ENCODE measurements around the gene ICA1. TPM values are rescaled to one million over a fixed set of nuclear protein-coding genes. Genes with fewer than 3 reads are reported as not detected.
A peak's percentile ranks its signal among the peaks of the same experiment; 100 is the strongest.

Gene ICA1
- total RNA-seq, 4 donors from 2014 or later, result 1.6 to 20.9 (median 4.0) TPM

GRCh38 chr7:8197994-8198698 is 63.8 kb downstream of the ICA1 start:
- ATAC-seq (no peak), DNase-seq (no peak)
- TF ChIP-seq CTCF (IDR thresholded peaks at IDR 0.05 in 4 of 5, conservative IDR thresholded peaks at IDR 0.05 in 1 of 5) (no peak), POLR2A (IDR thresholded peaks at IDR 0.05) (no peak)
- Histone ChIP-seq H3K27ac (no peak overlapping the region), H3K4me3 (no peak overlapping the region), H3K9me3 (no peaks in the 10 kb centered on the region), H3K4me1 (peaks cover 0 to 5% of the 10 kb centered on the region in 2 donors), H3K27me3 (no peaks in the 10 kb centered on the region), H3K36me3 (no peaks in the 10 kb centered on the region)
- in situ Hi-C loops (cut with MboI; ENCODE audit: low sequenced_read_pairs in 4 of 4) (loop anchor here in 1 of 4 donors (10.0 kb wide), 1 partner anchor 533 kb away; no protein-coding TSS in a partner anchor), intact Hi-C loops (cut with DNase I; ENCODE audit: low total_unique reads) (no loop called here)

- intact Hi-C loops (cut with DNase I; ENCODE audit: low total_unique reads) (no loop called here), in situ Hi-C loops (cut with MboI; ENCODE audit: low sequenced_read_pairs in 4 of 4) (loop anchor here in 1 of 4 donors (10.0 kb wide), 1 partner anchor 528 kb away; no protein-coding TSS in a partner anchor)
- Histone ChIP-seq H3K27me3 (no peaks in the 10 kb centered on the region), H3K36me3 (no peaks in the 10 kb centered on the region), H3K4me3 (no peak overlapping the region), H3K27ac (no peak overlapping the region), H3K9me3 (no peaks in the 10 kb centered on the region), H3K4me1 (peaks cover 0 to 7% of the 10 kb centered on the region in 2 donors)
- DNase-seq (no peak), ATAC-seq (no peak)
- no peak for TF ChIP-seq POLR2A (IDR thresholded peaks at IDR 0.05)
- TF ChIP-seq CTCF (IDR thresholded peaks at IDR 0.05 in 4 of 5, conservative IDR thresholded peaks at IDR 0.05 in 1 of 5), result no peak
Observed at GRCh38 chr7:8192897-8193296, 69.1 kb downstream of the ICA1 start.

GRCh38 chr7:8190119-8190895 is 71.7 kb downstream of the ICA1 start:
- in situ Hi-C loops (cut with MboI; ENCODE audit: low sequenced_read_pairs in 4 of 4), result loop anchor here in 1 of 4 donors (10.0 kb wide), 1 partner anchor 526 kb away; no protein-coding TSS in a partner anchor
- H3K36me3 ChIP-seq, result no peaks in the 10 kb centered on the region
- intact Hi-C loops (cut with DNase I; ENCODE audit: low total_unique reads), result no loop called here
- H3K27me3 ChIP-seq, result no peaks in the 10 kb centered on the region
- no peaks in the 10 kb centered on the region for H3K9me3 ChIP-seq
- ATAC-seq (peak; percentile 56 to 83), DNase-seq (peak in 1 of 2 donors; percentile 15)
- peak; percentile 32 to 72 (median 44) for TF ChIP-seq CTCF (IDR thresholded peaks at IDR 0.05 in 4 of 5, conservative IDR thresholded peaks at IDR 0.05 in 1 of 5)
- no peak for TF ChIP-seq POLR2A (IDR thresholded peaks at IDR 0.05)
- no peak overlapping the region for H3K4me3 ChIP-seq
- no peak overlapping the region for H3K27ac ChIP-seq
- H3K4me1 ChIP-seq, result peaks cover 0 to 7% of the 10 kb centered on the region in 2 donors

GRCh38 chr7:8189625-8190024 is 72.3 kb downstream of the ICA1 start:
- DNase-seq (no peak), ATAC-seq (peak in 1 of 2 donors; percentile 58)
- no peak overlapping the region for H3K4me3 ChIP-seq
- no peaks in the 10 kb centered on the region for H3K27me3 ChIP-seq
- H3K4me1 ChIP-seq, result peaks cover 0 to 7% of the 10 kb centered on the region in 2 donors
- in situ Hi-C loops (cut with MboI; ENCODE audit: low sequenced_read_pairs in 4 of 4), result loop anchor here in 1 of 4 donors (10.0 kb wide), 1 partner anchor 525 kb away; no protein-coding TSS in a partner anchor
- H3K36me3 ChIP-seq, result no peaks in the 10 kb centered on the region
- TF ChIP-seq CTCF (IDR thresholded peaks at IDR 0.05 in 4 of 5, conservative IDR thresholded peaks at IDR 0.05 in 1 of 5) (no peak), POLR2A (IDR thresholded peaks at IDR 0.05) (no peak)
- no peaks in the 10 kb centered on the region for H3K9me3 ChIP-seq
- intact Hi-C loops (cut with DNase I; ENCODE audit: low total_unique reads), result no loop called here
- no peak overlapping the region for H3K27ac ChIP-seq

All from gastrocnemius medialis (tissue), 4 donors.